ENCODE data around the gene SYNE3. TPM values are rescaled to one million over a fixed set of nuclear protein-coding genes. Genes with fewer than 3 reads are reported as not detected.

The SYNE3 gene
- total and polyA plus RNA-seq, 7 donors: 0.45 to 4.7 (median 3.4) TPM

DNA sequence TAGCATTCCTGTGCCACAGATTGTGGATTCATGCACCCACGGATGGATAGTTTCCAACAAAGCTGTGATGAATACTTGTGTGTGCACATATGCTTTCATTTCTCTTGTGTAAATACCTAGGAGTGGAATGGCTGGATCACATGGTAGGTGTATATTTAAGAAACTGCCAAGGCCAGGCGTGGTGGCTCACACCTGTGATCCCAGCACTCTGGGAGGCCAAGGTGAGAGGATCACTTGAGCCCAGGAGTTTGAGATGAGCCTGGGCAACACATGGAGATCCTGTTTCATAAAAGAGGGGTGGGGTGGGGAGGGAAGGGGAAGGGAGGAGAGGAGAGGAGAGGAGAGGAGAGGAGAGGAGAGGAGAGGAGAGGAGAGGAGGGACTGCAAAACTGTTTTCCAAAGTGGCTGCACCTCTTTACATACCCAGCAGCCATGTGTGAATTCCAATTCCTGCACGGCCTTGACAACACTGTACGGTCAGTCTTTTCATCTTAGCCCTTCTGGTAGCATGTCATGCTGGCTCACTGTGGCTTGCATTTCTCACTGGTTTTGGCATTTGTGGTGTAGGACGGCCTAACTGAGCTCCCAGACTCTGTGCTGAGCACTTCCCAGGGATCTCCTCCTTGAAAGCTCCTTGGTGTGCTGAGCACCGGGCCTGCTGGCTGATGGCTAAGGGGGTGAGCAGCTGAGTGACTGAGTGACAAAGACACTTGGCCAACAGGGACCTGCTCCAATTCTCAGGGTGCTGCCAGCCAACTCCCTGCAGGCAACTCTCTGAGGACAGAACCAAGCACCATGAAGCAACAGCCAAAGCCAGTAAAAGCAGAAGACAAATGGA is 27.9 kb downstream of the SYNE3 start:
- H3K4me1 ChIP-seq: peaks cover 29% of the 10 kb centered on the region
- H3K36me3 ChIP-seq (ENCODE audit: insufficient read depth in 1 of 2, low read depth in 1 of 2): no peaks in the 10 kb centered on the region
- peak overlapping the region; percentile 69 for H3K27ac ChIP-seq
- no peaks in the 10 kb centered on the region for H3K27me3 ChIP-seq (ENCODE audit: insufficient read depth in 3 of 3, low read length in 2 of 3)
- intact Hi-C loops (cut with DNase I): no loop called here
- H3K4me3 ChIP-seq: no peak overlapping the region
- DNase-seq (peak; percentile 60 to 85), ATAC-seq (peak; percentile 95 to 98 (median 96))
- H3K9me3 ChIP-seq: no peaks in the 10 kb centered on the region
- WGBS, 3 donors: 47 to 63% (median 53%) methylated on average over 6 of the region's 6 CpGs
- TF ChIP-seq, protein P1, sequence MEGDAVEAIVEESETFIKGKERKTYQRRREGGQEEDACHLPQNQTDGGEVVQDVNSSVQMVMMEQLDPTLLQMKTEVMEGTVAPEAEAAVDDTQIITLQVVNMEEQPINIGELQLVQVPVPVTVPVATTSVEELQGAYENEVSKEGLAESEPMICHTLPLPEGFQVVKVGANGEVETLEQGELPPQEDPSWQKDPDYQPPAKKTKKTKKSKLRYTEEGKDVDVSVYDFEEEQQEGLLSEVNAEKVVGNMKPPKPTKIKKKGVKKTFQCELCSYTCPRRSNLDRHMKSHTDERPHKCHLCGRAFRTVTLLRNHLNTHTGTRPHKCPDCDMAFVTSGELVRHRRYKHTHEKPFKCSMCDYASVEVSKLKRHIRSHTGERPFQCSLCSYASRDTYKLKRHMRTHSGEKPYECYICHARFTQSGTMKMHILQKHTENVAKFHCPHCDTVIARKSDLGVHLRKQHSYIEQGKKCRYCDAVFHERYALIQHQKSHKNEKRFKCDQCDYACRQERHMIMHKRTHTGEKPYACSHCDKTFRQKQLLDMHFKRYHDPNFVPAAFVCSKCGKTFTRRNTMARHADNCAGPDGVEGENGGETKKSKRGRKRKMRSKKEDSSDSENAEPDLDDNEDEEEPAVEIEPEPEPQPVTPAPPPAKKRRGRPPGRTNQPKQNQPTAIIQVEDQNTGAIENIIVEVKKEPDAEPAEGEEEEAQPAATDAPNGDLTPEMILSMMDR (IDR thresholded peaks at IDR 0.05): no peak

DNA sequence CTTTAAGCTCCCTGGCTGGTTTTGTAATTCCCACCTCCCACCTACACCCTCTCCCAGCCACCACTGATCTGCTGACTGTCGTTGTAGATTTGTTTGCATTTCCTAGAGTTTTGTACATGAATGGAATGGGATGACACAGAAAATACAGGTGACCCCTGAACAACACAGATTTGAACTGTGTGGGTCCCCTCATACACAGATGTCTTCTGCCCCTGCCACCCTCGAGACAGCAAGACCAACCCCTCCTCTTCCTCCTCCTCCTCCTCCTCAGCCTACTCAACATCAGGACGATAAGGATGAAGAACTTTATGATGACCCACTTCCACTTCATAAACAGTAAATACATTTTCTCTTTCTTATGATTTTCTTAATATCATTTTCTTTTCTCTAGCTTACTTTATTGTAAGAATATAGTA is 28.8 kb downstream of the SYNE3 start:
- Histone ChIP-seq H3K27ac (no peak overlapping the region), H3K36me3 (ENCODE audit: insufficient read depth in 1 of 2, low read depth in 1 of 2) (no peaks in the 10 kb centered on the region), H3K4me3 (no peak overlapping the region), H3K27me3 (ENCODE audit: insufficient read depth in 3 of 3, low read length in 2 of 3) (no peaks in the 10 kb centered on the region), H3K4me1 (peaks cover 37% of the 10 kb centered on the region), H3K9me3 (no peaks in the 10 kb centered on the region)
- TF ChIP-seq, protein P1 (IDR thresholded peaks at IDR 0.05): no peak
- no peak for ATAC-seq
- intact Hi-C loops (cut with DNase I): no loop called here
- no peak for DNase-seq
- 73 to 86% (median 82%) methylated on average over 3 of the region's 3 CpGs for WGBS, 3 donors

DNA sequence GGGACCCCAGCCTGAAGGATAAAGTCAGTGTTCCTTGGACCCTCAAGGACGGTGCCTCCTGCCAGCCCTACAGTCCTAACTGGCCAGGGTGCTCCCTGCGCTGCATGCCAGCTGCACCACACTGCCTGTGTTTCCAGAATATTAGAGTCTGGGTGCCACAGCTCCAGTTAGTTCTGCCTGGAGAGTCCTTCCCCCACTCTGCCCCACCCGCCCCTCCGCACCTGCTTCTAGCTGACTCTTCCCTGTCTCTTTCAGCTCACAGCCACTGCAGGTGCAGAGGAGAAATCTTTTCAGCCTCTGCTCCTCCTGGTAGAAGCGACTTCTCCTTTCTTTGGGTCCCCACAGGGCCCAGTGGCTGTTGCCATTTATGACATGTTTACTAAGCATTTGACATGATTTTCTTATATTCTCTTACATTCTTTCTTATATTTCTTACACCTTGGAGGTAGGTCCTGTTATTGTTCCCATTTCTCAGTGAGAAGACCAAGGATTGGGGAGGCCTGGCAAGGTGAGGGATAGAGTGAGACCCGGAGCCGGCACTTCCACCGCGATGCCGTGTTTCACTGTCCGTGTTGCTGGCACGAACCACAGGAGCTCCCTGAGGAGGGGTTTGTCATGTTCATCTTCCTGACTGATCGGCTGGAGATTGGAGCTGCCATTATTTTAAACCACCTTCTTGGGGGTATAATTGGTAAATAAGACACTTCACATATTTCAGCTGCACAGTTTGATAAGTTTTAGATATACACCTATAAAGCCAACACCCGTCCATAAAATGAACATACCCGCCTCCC is 29.4 kb downstream of the SYNE3 start:
- no peaks in the 10 kb centered on the region for H3K36me3 ChIP-seq (ENCODE audit: insufficient read depth in 1 of 2, low read depth in 1 of 2)
- TF ChIP-seq, protein P1 (IDR thresholded peaks at IDR 0.05): no peak
- H3K27ac ChIP-seq: no peak overlapping the region
- intact Hi-C loops (cut with DNase I): no loop called here
- WGBS, 3 donors: 85 to 89% (median 85%) methylated on average over 15 of the region's 15 CpGs
- DNase-seq: no peak
- H3K4me3 ChIP-seq: no peak overlapping the region
- H3K4me1 ChIP-seq: peaks cover 38% of the 10 kb centered on the region
- H3K27me3 ChIP-seq (ENCODE audit: insufficient read depth in 3 of 3, low read length in 2 of 3): no peaks in the 10 kb centered on the region
- H3K9me3 ChIP-seq: no peaks in the 10 kb centered on the region
- no peak for ATAC-seq

DNA sequence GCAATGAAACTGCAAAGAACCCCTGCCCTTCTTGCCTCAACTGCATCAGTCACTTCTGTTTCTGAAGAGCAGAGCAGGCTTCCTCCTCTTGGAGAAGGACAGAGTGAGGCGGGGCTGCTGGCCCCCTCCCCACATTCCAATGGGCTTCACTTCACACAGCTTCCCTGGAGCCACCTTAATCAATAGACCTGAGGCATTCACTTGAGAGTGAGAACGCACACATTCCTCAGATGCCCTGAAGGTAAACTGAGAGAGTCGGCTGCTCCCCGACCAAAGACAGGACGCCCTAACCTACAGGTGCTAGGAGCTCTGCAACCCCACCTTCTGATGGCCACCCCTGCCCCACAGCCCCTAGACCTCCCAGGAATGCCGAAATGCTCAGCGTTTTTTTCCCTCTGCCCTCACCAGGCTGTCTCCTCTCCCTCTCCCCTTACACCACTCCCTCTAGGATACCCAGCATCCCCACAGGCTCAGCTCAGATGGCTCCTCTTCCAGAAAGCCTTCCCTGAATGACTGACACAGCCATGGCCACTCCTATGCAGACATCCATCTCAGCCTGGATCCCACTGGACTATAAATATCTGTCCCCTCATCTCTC is 31.1 kb downstream of the SYNE3 start:
- Histone ChIP-seq H3K36me3 (ENCODE audit: insufficient read depth in 1 of 2, low read depth in 1 of 2) (no peaks in the 10 kb centered on the region), H3K4me3 (no peak overlapping the region), H3K27me3 (ENCODE audit: insufficient read depth in 3 of 3, low read length in 2 of 3) (no peaks in the 10 kb centered on the region), H3K9me3 (no peaks in the 10 kb centered on the region), H3K27ac (no peak overlapping the region), H3K4me1 (peaks cover 26% of the 10 kb centered on the region)
- 84 to 91% (median 88%) methylated on average over 7 of the region's 7 CpGs for WGBS, 3 donors
- intact Hi-C loops (cut with DNase I): no loop called here
- no peak for DNase-seq
- no peak for ATAC-seq
- TF ChIP-seq, protein P1 (IDR thresholded peaks at IDR 0.05): no peak
